ENCODE results near the gene STK38L. TPM values are rescaled to one million over a fixed set of nuclear protein-coding genes. Genes with fewer than 3 reads are reported as not detected.

STK38L gene
- total and polyA plus RNA-seq, 2 of the 4 experiments (the other 2 are of a cell fraction): 5.1 to 7.2 TPM

DNA sequence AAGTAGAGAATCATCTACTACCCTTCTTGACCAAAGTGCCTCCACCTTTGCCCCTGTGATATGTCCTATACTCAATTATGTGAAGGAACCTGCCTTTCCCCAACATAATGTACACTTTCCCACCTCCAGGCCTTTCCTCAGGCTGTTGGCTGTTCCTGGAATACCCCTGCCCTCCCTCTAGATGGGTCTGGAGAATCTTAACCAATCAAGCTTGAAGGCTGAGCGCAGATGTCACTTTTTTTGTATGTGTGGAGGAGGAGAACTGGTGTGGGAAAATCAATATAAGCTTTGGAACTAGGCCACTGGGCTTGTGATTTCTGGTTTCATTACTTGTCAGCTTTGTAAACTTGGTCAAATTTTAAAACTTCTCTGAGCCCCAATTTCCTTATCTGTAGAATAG lies 93.3 kb downstream of the STK38L start:
- POLR2A ChIA-PET (ENCODE audit: unreplicated experiment): no interaction called here
- H3K79me1 ChIP-seq (ENCODE audit: low read depth in 1 of 2, low read length in 2 of 2): peaks cover 27 to 63% of the 10 kb centered on the region in 2 experiments

More for the DNA sequence above, 93.3 kb downstream of the STK38L start:
- Histone ChIP-seq H3K56ac (ENCODE audit: extremely low read depth, insufficient read depth, low read length) (no peak overlapping the region), H2BK15ac (ENCODE audit: low read depth, low read length) (no peak overlapping the region), H4K20me1 (ENCODE audit: insufficient read depth, low read length) (no peaks in the 10 kb centered on the region), H2AK5ac (ENCODE audit: low read depth, low read length) (no peak overlapping the region), H3K9me1 (ENCODE audit: insufficient read depth, low read length) (peaks cover 6% of the 10 kb centered on the region), H3K4ac (ENCODE audit: low read depth, low read length) (no peak overlapping the region), H4K5ac (ENCODE audit: low read depth, low read length) (no peak overlapping the region), H3K4me3 (ENCODE audit: insufficient read depth, low read depth, low read length) (no peak overlapping the region), H3K18ac (ENCODE audit: low read depth, low read length) (no peak overlapping the region), H3K27me3 (ENCODE audit: control insufficient read depth, insufficient read depth, low read length) (no peaks in the 10 kb centered on the region), H3K4me1 (ENCODE audit: control insufficient read depth, insufficient read depth, low read length) (peaks cover 7% of the 10 kb centered on the region), H2AFZ (replicated peaks; ENCODE audit: low read length, poor library complexity) (no peak overlapping the region), H3K36me3 (ENCODE audit: control insufficient read depth, insufficient read depth, low read length) (no peaks in the 10 kb centered on the region), H3K9ac (ENCODE audit: low read depth, low read length) (no peak overlapping the region), H2BK20ac (ENCODE audit: low read depth, low read length) (no peak overlapping the region), H3K27ac (ENCODE audit: insufficient read depth, low read length) (no peak overlapping the region), H3K23ac (ENCODE audit: low read depth, low read length) (no peak overlapping the region; the same call in 1 of the 2 replicates), H3K14ac (replicated peaks; ENCODE audit: low read depth, low read length) (no peak overlapping the region), H2AK9ac (replicated peaks; ENCODE audit: low read depth, low read length, poor library complexity) (no peak overlapping the region), H3K4me2 (ENCODE audit: low read depth, low read length) (no peak overlapping the region), H2BK5ac (ENCODE audit: low read depth, low read length, poor library complexity, severe bottlenecking) (no peak overlapping the region), H2BK120ac (ENCODE audit: low read depth, low read length) (no peak overlapping the region; the same call in 1 of the 2 replicates), H4K91ac (ENCODE audit: insufficient read depth, low read depth, low read length) (no peak overlapping the region), H3K9me3 (ENCODE audit: control insufficient read depth, insufficient read depth, low read length) (no peaks in the 10 kb centered on the region), H4K8ac (ENCODE audit: low read depth in 2 of 2, low read length in 2 of 2) (no peak overlapping the region)
- intact Hi-C loops (cut with micrococcal nuclease) (no loop called here), dilution Hi-C loops (cut with HindIII; ENCODE audit: low sequenced_read_pairs, unreplicated experiment) (no loop called here), in situ Hi-C loops (cut with MboI; ENCODE audit: low sequenced_read_pairs) (no loop called here)
- ATAC-seq (ENCODE audit: low read depth): no peak
- TF ChIP-seq SMC3 (IDR thresholded peaks at IDR 0.05; ENCODE audit: low read depth, low read length) (no peak), RCOR1 (IDR thresholded peaks at IDR 0.05; ENCODE audit: insufficient replicate concordance, low read length) (no peak), MXI1 (IDR thresholded peaks at IDR 0.05; ENCODE audit: borderline replicate concordance, low read depth, low read length) (no peak), RAD21 (IDR thresholded peaks at IDR 0.05; ENCODE audit: low read length) (no peak), POLR2A (IDR thresholded peaks at IDR 0.05; ENCODE audit: low read depth, low read length) (no peak), MAZ (IDR thresholded peaks at IDR 0.05; ENCODE audit: borderline replicate concordance, low read depth, low read length) (no peak), NFE2L2 (IDR thresholded peaks at IDR 0.05; ENCODE audit: low read depth, low read length) (no peak)
- TF ChIP-seq, protein P1, sequence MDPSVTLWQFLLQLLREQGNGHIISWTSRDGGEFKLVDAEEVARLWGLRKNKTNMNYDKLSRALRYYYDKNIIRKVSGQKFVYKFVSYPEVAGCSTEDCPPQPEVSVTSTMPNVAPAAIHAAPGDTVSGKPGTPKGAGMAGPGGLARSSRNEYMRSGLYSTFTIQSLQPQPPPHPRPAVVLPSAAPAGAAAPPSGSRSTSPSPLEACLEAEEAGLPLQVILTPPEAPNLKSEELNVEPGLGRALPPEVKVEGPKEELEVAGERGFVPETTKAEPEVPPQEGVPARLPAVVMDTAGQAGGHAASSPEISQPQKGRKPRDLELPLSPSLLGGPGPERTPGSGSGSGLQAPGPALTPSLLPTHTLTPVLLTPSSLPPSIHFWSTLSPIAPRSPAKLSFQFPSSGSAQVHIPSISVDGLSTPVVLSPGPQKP (IDR thresholded peaks at IDR 0.05; ENCODE audit: borderline replicate concordance, low read depth, low read length): no peak
- WGBS, 2 experiments (ENCODE audit: extremely low coverage in 2 of 2, insufficient read length in 1 of 2): no CpG with 5 or more reads among the region's 1 CpG
- CTCF ChIA-PET: interaction anchor here (0.6 kb wide), 1 partner anchor 221 kb away, joined by 3 read pairs; no protein-coding TSS in a partner anchor
- BruUV-seq (replicated peaks): no TSS peak
- DNase-seq: no peak

Data from IMR-90 (cell line).